Heart left ventricle (tissue), 16 donors: ENCODE measurements around the gene ENDOD1. TPM values are rescaled to one million over a fixed set of nuclear protein-coding genes. Genes with fewer than 3 reads are reported as not detected.

Source experiments
- ATAC-seq, 4 donors: fragments of 200-7000 bp; cut with Tn5 transposase; one replicate each; pipeline ENCODE4 v1.9.1; 2020 to 2022; ENCODE audit warnings: moderate library complexity in 4 of 4, mild to moderate bottlenecking in 3 of 4, moderate number of reproducible peaks in 1 of 4
- DNase-seq, 5 donors: peaks; one replicate each; pipeline ENCODE4 v3.0.0-alpha.2; 2020
- H3K27ac ChIP-seq, 12 donors: fragments of 200-600 bp; sonication (generic) in 4 of 12; one replicate each; pipeline versions ENCODE4 v1.5.0 to v1.8.0; 2016 to 2022; ENCODE audit warnings: mild to moderate bottlenecking in 2 of 12
- H3K27me3 ChIP-seq, 9 donors: fragments of 200-600 bp; sonication (generic) in 2 of 9; one replicate each; pipeline versions ENCODE4 v1.5.1 to v1.8.0; 2016 to 2022; ENCODE audit warnings: mild to moderate bottlenecking in 3 of 9
- H3K36me3 ChIP-seq, 9 donors: fragments of 200-600 bp; sonication (generic) in 2 of 9; one replicate each; pipeline versions ENCODE4 v1.5.0 to v1.8.0; 2018 to 2022; ENCODE audit warnings: mild to moderate bottlenecking in 2 of 9
- H3K4me1 ChIP-seq, 12 donors: fragments of 200-600 bp; sonication (generic) in 4 of 12; one replicate each; pipeline versions ENCODE4 v1.5.0 to v1.8.0; 2016 to 2022; ENCODE audit warnings: mild to moderate bottlenecking in 3 of 12
- H3K4me3 ChIP-seq, 12 donors: fragments of 200-600 bp; sonication (generic) in 4 of 12; one replicate each; pipeline versions ENCODE4 v1.5.0 to v1.8.0; 2017 to 2022; ENCODE audit warnings: mild to moderate bottlenecking in 9 of 12, moderate library complexity in 4 of 12
- H3K9me3 ChIP-seq, 12 donors: fragments of 200-600 bp; sonication (generic) in 4 of 12; one replicate each; pipeline versions ENCODE4 v1.5.0 to v1.8.0; 2016 to 2022; ENCODE audit warnings: mild to moderate bottlenecking in 1 of 12
- CTCF ChIP-seq, 12 donors: fragments of 200-600 bp; sonication (generic) in 4 of 12; IDR thresholded peaks; one replicate each; pipeline versions ENCODE4 v1.5.0 to v1.8.0; 2018 to 2022; ENCODE audit warnings: antibody characterized with exemption in 12 of 12, mild to moderate bottlenecking in 5 of 12
- POLR2A ChIP-seq, 2 donors: fragments of 450-650 bp; IDR thresholded peaks; one replicate each; pipeline ENCODE4 v1.6.1; 2017; ENCODE audit warnings: antibody characterized with exemption in 2 of 2, mild to moderate bottlenecking in 2 of 2, moderate library complexity in 2 of 2
- WGBS, 4 donors: extraction: QIAGEN DNeasy Blood & Tissue Kit in 2 of 4; methylation state at CpG; one replicate each; pipeline versions ENCODE4 v1.1.5 to v1.1.7; 2013 to 2018; 5-methylcytosine and 5-hydroxymethylcytosine counted together
- intact Hi-C, 10 donors: fragments of 100-400 bp; cut with DNase I; formaldehyde crosslinking; loops; one replicate each; pipeline versions ENCODE4 v1.11.1 to v1.14.2; 2022
- polyA plus RNA-seq, 2 donors: library from polyadenylated mRNA; stranded (reverse); fragments of 200-250 nt; gene quantifications; one replicate each; pipeline ENCODE4 v1.2.3, GENCODE V29; 2013
- total RNA-seq, 9 donors: library from RNA; depleted of rRNA in 2 of 9; stranded (reverse); fragments of >200 nt in 2 of 9; fragmentation: NEBNext Ultra II Directional in 3 of 9; extraction: Animal tissue kit (Norgen Biotek cat#: 25700) in 3 of 9; gene quantifications; one replicate each; pipeline versions ENCODE4 v1.1.0 to v1.2.4, GENCODE V29; 2016 to 2023
- donor health status: ischemic (EF 13 %, LVEDD 7.1; RV severe dilation, severe dysfunction).
- donor health status: healthy with polysubstance abuse.
- donor health status: DM: no; HTN: yes; CAD: no.
- donor health status: DM: no; HTN: no; CAD: no.
- donor health status: ischemic (EF 25% LVEDD 6.9; RV normal size, moderate dysfunction).
- donor health status: ischemic (EF 25% LVEDD 5.7; RV mildly dilated, moderate dysfunction).
- donor health status: healthy.
- donor health status: DM: yes; HTN: yes; CAD: no.
- donor health status: ischemic (EF 35%, LVEDD 5.7; RV mildly dilated, moderate dysfunction).
- donor health status: nonischemic (EF 11% LVEDD 7.7; RV severe dilation, severe dysfunction).
- donor health status: DM: yes; HTN: yes; CAD: no.
- donor health status: PGD.
- donor health status: ischemic (EF 29% LVEDD 5.4; RV normal size, mild dysfunction).
- donor health status: nonischemic (EF 23%, LVEDD 6.1; RV moderate dilation, normal function).

ENDOD1 gene
- total and polyA plus RNA-seq, 11 donors, result 4.0 to 28.5 (median 12.8) TPM

DNA sequence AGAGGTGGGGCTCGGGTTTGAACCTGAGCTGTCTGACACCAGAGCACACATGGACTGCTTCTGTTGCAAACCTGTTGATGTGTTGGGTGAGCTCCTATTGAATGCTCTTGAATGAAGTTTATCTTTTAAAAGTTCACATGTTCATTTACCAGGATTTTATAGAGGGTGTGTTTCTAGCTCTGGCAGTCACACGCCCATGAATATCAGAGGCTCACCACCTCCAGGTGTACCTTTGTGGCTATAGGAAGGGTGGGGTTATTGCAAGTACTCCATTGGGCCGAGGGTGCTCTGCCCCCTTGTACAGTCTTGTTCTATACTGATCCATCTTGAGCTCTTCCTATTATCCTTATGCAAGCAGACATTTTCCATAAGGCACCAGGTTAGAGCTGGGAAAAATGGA lies 9.2 kb downstream of the ENDOD1 start:
- no peak for TF ChIP-seq CTCF (IDR thresholded peaks at IDR 0.05)
- TF ChIP-seq POLR2A (IDR thresholded peaks at IDR 0.05), result no peak
- WGBS, 4 donors, result 88 to 95% (median 92%) methylated on average over 3 of the region's 3 CpGs

GRCh38 chr11:95100191-95100648 lies 10.6 kb downstream of the ENDOD1 start:
- no peaks in the 10 kb centered on the region for H3K9me3 ChIP-seq
- no peak for TF ChIP-seq CTCF (IDR thresholded peaks at IDR 0.05)
- ATAC-seq, result no peak
- H3K36me3 ChIP-seq, result peaks cover 0 to 12% (median 0%) of the 10 kb centered on the region in 9 donors
- peaks cover 0 to 31% (median 3%) of the 10 kb centered on the region in 12 donors for H3K4me1 ChIP-seq
- DNase-seq, result no peak
- intact Hi-C loops, result no loop called here
- H3K27me3 ChIP-seq, result no peaks in the 10 kb centered on the region
- no peak overlapping the region for H3K4me3 ChIP-seq
- no peak overlapping the region for H3K27ac ChIP-seq
- 84 to 94% (median 89%) methylated on average over 4 of the region's 4 CpGs for WGBS, 4 donors

More for the DNA sequence above, 9.2 kb downstream of the ENDOD1 start:
- Histone ChIP-seq H3K4me1 (peaks cover 0 to 24% (median 3%) of the 10 kb centered on the region in 12 donors), H3K4me3 (no peak overlapping the region), H3K27ac (no peak overlapping the region), H3K36me3 (peaks cover 0 to 12% (median 0%) of the 10 kb centered on the region in 9 donors), H3K27me3 (no peaks in the 10 kb centered on the region), H3K9me3 (no peaks in the 10 kb centered on the region)
- DNase-seq (no peak), ATAC-seq (no peak)
- intact Hi-C loops, result loop anchor here in 2 of 10 donors (5.0 kb wide), 2 partner anchors 38 to 53 kb away; no protein-coding TSS in a partner anchor

- no peak for ATAC-seq
- Histone ChIP-seq H3K36me3 (peaks cover 0 to 12% (median 0%) of the 10 kb centered on the region in 9 donors), H3K4me3 (no peak overlapping the region), H3K27me3 (no peaks in the 10 kb centered on the region), H3K27ac (no peak overlapping the region), H3K9me3 (no peaks in the 10 kb centered on the region), H3K4me1 (peaks cover 0 to 25% (median under 1%) of the 10 kb centered on the region in 12 donors)
- no peak for TF ChIP-seq POLR2A (IDR thresholded peaks at IDR 0.05)
- no peak for TF ChIP-seq CTCF (IDR thresholded peaks at IDR 0.05)
- no peak for DNase-seq
- 84 to 88% (median 85%) methylated on average over 6 of the region's 6 CpGs for whole genome bisulfite sequencing, 4 donors
- intact Hi-C loops, result no loop called here
Measured at GRCh38 chr11:95100856-95101507, 11.3 kb downstream of the ENDOD1 start.

GRCh38 chr11:95101935-95102334 lies 12.3 kb downstream of the ENDOD1 start:
- ATAC-seq (no peak), DNase-seq (no peak)
- H3K27me3 ChIP-seq, result no peaks in the 10 kb centered on the region
- no peaks in the 10 kb centered on the region for H3K9me3 ChIP-seq
- no peak overlapping the region for H3K4me3 ChIP-seq
- TF ChIP-seq POLR2A (IDR thresholded peaks at IDR 0.05) (no peak), CTCF (IDR thresholded peaks at IDR 0.05) (no peak)
- 45 to 74% (median 60%) methylated on average over 1 of the region's 1 CpG for WGBS, 4 donors
- intact Hi-C loops, result no loop called here
- peaks cover 0 to 16% (median 0%) of the 10 kb centered on the region in 12 donors for H3K4me1 ChIP-seq
- H3K27ac ChIP-seq, result no peak overlapping the region
- H3K36me3 ChIP-seq, result peaks cover 0 to 12% (median 0%) of the 10 kb centered on the region in 9 donors
